SHP77 (cell line): ENCODE results near the gene ZYX.
"Not testable (repeated sequence)": the region's sequence is repeated elsewhere in the genome, so short reads cannot be mapped to it uniquely, and the experiment has no call there.

Experiments
- DNase-seq, 2 experiments: peaks; one replicate each; lab custom pipeline; 2025; lab: John Stamatoyannopoulos, UW

ZYX gene

DNA sequence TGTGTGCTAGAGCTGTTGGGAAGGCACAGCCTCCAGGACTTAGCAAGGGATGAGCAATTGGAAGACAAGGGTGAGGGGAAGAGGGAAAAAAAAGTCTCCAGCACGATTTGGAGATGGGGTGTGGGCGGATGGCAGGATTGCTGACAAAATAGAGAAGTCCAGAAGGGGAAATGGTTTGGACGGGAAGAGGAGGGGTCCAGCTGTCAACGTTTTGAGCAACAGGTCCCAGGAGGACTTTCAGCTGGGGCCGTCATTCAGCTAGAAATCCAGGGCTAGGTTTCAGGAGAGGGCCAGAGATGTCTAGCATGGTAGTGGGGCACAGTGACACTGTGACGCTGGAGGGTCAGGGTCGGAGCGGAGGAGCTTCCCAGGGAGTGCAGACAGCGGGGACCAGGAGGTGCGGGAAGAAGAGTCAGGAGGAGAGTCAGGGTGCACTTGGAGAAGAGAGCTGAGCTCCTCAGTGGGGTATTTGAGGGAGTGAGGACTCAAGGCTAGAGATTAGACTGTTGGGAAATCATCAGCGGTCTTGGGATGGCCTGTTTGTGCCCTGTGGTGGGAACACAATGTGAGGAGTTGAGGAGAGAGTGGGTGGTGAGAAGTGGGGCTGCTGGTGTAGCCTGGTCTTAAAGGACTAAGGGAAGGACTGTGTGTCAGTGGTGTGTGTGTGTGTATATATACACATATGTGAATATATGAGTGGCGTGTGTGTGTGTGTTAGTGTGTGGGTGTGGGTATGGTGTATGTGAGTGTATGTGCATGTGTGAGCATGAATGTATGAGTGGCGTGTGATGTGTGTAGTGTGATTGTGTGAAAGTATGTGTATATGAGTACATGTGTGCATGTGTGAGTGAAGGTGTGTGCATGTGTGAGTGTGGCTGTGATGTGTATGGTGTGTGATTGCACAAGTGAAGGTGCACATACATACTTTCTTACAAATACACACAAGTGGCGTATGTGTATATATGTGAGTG is 3.8 kb downstream of the ZYX start:
- no peak for DNase-seq

GRCh38 chr7:143385891-143386781 is 5.0 kb downstream of the ZYX start:
- DNase-seq, result no peak

GRCh38 chr7:143387156-143387975 is 6.2 kb downstream of the ZYX start:
- no peak for DNase-seq

DNA sequence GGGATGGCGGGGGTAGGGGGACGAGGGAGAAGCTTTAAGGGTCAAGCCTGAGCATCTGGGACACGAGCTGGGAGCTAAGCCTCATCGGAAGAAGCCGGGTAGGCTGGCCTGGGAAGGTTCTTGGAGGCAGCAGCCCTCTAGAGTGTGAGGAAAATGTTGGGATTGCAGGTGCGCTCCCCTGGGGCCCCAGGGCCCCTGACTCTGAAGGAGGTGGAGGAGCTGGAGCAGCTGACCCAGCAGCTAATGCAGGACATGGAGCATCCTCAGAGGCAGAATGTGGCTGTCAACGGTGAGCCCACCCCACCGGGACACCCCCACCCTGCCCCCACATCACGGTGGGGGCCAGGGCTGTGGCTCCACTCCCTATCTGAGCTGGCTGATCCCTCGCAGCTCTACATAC is 6.9 kb downstream of the ZYX start:
- DNase-seq, result no peak

GRCh38 chr7:143388491-143389101 is 7.5 kb downstream of the ZYX start:
- DNase-seq, result no peak

DNA sequence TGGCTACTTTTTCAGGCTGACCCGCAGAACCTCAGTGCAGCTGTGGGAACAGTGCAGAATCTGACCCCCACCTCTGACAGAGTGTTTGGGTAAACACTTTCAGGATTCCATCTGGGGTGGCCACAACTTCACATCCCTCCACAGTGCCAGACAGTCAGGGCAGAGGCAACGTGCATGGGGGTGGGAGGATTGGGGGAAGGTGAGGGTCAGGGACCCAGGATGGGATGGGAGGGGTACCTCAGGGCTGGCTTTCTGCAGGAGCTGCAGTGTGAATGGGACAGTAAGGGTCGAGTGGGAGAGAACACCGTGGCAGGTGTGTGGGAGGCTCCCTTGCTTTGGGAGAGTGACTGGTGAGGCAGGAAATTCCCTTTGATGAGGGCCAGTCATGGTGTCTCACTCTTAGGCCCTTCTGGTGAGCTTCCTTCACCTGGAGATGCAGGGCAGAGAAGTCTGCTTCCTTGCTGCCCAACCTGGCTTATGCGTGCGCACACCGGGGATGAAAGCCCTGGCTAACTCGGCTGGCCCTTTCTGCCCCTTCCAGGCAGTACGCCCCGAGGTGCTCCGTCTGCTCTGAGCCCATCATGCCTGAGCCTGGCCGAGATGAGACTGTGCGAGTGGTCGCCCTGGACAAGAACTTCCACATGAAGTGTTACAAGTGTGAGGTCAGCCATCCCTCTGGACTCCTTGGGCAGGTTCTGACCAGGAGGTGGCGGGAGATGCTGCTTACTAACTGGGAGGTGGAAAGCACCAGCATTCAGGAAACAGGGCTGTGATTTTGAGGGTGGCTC is 8.4 kb downstream of the ZYX start:
- DNase-seq, result no peak

GRCh38 chr7:143390104-143390772 is 9.1 kb downstream of the ZYX start:
- DNase-seq, result no peak

DNA sequence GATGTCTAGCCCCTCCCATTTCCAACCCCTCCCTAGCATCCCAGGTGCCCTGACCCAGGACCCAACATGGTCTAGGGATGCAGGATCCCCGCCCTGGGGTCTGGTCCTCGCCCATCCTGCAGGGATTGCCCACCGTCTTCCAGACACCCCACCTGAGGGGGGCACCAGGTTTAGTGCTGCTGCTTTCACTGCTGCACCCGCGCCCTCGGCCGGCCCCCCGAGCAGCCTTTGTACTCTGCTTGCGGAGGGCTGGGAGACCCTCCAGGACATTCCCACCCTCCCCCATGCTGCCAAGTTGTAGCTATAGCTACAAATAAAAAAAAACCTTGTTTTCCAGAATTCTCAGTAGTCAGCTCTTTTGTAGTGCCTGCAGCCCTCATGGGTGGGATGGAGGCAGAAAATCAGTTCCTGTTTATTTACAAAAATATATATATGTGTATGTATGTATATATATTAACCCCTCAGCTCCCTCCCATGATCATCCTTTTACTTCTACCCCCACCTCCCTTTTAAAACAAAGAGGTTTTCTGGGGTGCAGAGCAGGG is 9.7 kb downstream of the ZYX start:
- DNase-seq, result no peak

GRCh38 chr7:143391462-143392404 is 10.6 kb downstream of the ZYX start:
- DNase-seq, result no peak

DNA sequence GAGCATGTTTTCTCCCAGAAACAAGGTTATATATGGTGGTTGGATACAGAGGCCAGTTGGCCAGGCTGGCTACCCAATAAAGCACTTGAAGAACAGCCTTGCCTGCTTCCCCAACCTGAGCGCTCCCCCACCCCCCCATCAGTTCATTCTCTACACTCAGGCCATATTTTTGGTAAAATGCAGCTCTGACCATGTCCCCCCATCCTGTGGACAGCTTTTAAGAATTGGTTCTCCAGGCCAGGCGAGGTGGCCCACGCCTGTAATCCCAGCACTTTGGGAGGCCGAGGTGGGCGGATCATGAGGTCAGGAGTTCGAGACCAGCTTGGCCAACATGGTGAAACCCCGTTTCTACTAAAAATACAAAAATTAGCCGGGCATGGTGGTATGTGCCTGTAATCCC is 11.3 kb downstream of the ZYX start:
- not testable (repeated sequence) for DNase-seq

DNA sequence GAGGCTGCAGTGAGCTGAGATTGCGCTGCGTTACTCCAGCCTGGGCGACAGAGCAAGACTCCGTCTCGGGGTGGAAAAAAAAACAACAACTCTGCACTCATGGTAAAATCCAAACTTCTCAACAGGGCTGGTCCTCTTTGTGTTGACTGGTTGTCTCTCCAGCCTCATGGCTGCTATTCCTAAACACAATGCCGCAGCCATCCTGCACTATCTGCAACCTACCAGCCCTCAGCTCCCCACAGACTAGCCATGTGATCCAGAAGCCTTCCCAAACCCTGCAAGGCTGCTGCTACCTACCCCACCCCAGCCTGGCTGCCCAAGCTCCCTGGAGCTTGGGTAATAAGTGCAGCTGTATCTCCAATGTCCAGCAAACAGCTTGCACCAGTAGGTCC is 11.7 kb downstream of the ZYX start:
- no peak for DNase-seq

GRCh38 chr7:143393267-143394041 is 12.3 kb downstream of the ZYX start:
- DNase-seq, result no peak

GRCh38 chr7:143394068-143394467 is 12.9 kb downstream of the ZYX start:
- no peak for DNase-seq

DNA sequence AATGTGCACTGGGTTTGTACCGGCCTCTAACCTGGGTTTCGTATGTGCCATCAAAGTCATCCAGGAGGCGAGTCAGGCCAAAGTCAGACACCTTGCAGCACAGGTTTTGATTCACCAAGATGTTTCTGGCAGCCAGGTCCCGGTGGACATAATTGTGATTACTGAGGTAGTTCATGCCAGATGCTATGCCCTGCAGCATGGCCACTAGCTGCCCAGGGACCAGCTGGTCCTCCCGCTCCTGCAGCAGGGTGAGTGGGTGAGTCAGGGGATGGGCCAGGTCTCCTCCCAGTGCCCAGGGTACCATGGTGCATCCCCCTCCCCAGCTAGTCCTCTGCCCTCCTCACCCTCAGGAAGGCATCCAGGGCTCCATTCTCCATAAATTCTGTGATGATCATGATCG is 13.6 kb downstream of the ZYX start:
- DNase-seq, result no peak

DNA sequence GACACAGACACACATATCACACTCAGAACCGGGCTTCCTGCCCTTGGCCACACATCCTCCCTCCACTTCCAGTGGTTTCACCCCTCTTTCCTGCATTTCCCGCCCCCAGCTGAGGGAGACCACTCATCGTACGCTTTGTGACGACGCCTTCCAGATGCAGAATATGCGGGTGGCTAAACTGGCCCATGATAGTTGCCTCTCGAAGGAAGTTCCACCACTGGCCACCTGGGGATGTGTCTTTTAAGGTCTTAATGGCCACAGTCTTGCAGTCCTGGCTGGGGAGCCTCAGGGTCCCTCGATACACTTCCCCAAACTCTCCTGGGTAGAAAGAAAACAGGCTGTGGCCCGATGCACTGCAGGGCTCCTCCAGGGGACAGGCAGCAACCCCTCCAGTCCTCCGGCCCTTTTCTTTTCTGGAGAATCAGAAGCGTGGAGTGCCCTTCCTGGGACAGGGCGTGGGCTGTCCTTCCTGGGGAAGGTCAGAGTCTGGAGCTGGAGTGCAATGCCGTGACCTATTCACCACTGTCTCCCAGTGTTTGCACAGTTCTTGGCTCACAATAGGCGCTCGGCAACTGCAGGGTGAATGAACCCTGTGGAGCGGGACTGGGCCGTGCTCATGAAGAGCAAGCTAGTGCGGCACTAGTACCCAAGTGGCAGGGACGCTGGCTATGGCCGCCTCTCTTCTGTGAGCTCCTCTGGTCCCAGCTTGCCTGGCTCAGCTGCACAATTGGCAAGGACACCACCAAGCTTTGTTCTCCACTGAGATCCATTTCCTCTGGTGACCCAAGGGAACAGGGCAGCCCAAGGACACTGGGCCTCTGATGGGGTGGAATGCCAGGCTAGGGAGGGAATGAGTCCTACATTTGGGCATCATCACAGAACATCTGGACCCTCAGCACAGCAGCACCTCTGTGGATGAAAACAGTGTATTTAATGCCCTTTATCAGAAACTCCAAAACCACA is 14.3 kb downstream of the ZYX start:
- DNase-seq, result peak in 1 of 2 experiments; percentile 30

DNA sequence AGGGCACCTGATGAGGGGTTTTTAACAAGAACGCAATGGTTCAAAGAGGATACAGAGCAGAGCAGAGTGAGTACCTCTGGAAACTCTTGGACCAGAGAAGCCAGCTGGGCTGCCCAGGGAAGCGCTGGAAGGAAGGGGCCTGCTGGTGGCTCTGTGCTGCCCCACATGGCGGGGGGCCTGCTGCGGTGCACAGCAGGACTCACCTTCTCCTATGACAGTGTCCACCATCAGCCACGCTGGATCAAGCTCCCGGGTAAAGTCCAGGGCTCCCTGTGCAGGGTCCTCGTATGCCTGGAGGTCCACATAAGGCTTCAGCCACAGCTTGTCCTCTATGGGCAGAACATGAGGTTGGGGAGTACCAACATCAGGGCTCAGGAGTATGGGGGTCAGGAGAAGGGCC is 15.0 kb downstream of the ZYX start:
- no peak for DNase-seq
